ENCODE data around the gene NACC2. TPM values are rescaled to one million over a fixed set of nuclear protein-coding genes. Genes with fewer than 3 reads are reported as not detected.

Gene NACC2
- total and polyA plus RNA-seq, 7 donors = 8.5 to 33.5 (median 18.4) TPM

GRCh38 chr9:136140046-136140445 is 45.0 kb upstream of the NACC2 start:
- intact Hi-C loops (cut with DNase I) = loop anchor here in 1 of 2 donors (10.0 kb wide), 1 partner anchor 145 kb away; no protein-coding TSS in a partner anchor
- 75 to 90% (median 82%) methylated on average over 5 of the region's 5 CpGs for WGBS, 3 donors
- Histone ChIP-seq H3K27ac (no peak overlapping the region), H3K4me3 (no peak overlapping the region), H3K9me3 (no peaks in the 10 kb centered on the region), H3K36me3 (ENCODE audit: insufficient read depth in 1 of 2, low read depth in 1 of 2) (no peaks in the 10 kb centered on the region), H3K4me1 (no peaks in the 10 kb centered on the region), H3K27me3 (ENCODE audit: insufficient read depth in 3 of 3, low read length in 2 of 3) (peaks cover 0 to 53% (median 13%) of the 10 kb centered on the region in 3 donors)
- no peak for TF ChIP-seq CTCF (IDR thresholded peaks at IDR 0.05)
- ATAC-seq (no peak), DNase-seq (no peak)

GRCh38 chr9:136138566-136138965 is 43.5 kb upstream of the NACC2 start:
- Histone ChIP-seq H3K4me3 (no peak overlapping the region), H3K9me3 (no peaks in the 10 kb centered on the region), H3K27me3 (ENCODE audit: insufficient read depth in 3 of 3, low read length in 2 of 3) (peaks cover 0 to 54% (median 15%) of the 10 kb centered on the region in 3 donors), H3K27ac (no peak overlapping the region), H3K36me3 (ENCODE audit: insufficient read depth in 1 of 2, low read depth in 1 of 2) (no peaks in the 10 kb centered on the region), H3K4me1 (peaks cover 1% of the 10 kb centered on the region)
- no peak for TF ChIP-seq CTCF (IDR thresholded peaks at IDR 0.05)
- ATAC-seq = no peak
- 11 to 14% (median 12%) methylated on average over 9 of the region's 9 CpGs for whole genome bisulfite sequencing, 3 donors
- intact Hi-C loops (cut with DNase I) = no loop called here
- no peak for DNase-seq

GRCh38 chr9:136137321-136138265 is 42.5 kb upstream of the NACC2 start:
- H3K27ac ChIP-seq = no peak overlapping the region
- no peak for TF ChIP-seq CTCF (IDR thresholded peaks at IDR 0.05)
- H3K4me3 ChIP-seq = no peak overlapping the region
- no peak for DNase-seq
- H3K27me3 ChIP-seq (ENCODE audit: insufficient read depth in 3 of 3, low read length in 2 of 3) = peaks cover 0 to 56% (median 22%) of the 10 kb centered on the region in 3 donors
- no peaks in the 10 kb centered on the region for H3K9me3 ChIP-seq
- 59 to 64% (median 61%) methylated on average over 23 to 27 of the region's 27 CpGs for WGBS, 3 donors
- intact Hi-C loops (cut with DNase I) = no loop called here
- no peak for ATAC-seq
- peaks cover 5% of the 10 kb centered on the region for H3K4me1 ChIP-seq
- no peaks in the 10 kb centered on the region for H3K36me3 ChIP-seq (ENCODE audit: insufficient read depth in 1 of 2, low read depth in 1 of 2)

GRCh38 chr9:136136127-136136925 is 41.2 kb upstream of the NACC2 start:
- 77 to 84% (median 81%) methylated on average over 33 of the region's 33 CpGs for WGBS, 3 donors
- Histone ChIP-seq H3K27me3 (ENCODE audit: insufficient read depth in 3 of 3, low read length in 2 of 3) (peaks cover 0 to 68% (median 23%) of the 10 kb centered on the region in 3 donors), H3K27ac (no peak overlapping the region), H3K9me3 (no peaks in the 10 kb centered on the region), H3K36me3 (ENCODE audit: insufficient read depth in 1 of 2, low read depth in 1 of 2) (no peaks in the 10 kb centered on the region), H3K4me1 (peaks cover 5% of the 10 kb centered on the region), H3K4me3 (no peak overlapping the region)
- no peak for TF ChIP-seq CTCF (IDR thresholded peaks at IDR 0.05)
- ATAC-seq = no peak
- intact Hi-C loops (cut with DNase I) = no loop called here
- no peak for DNase-seq
